ACC112 (cell line): ENCODE data around the gene YEATS2.
"Not testable (repeated sequence)": the region's sequence is repeated elsewhere in the genome, so short reads cannot be mapped to it uniquely, and the experiment has no call there.

ENCODE experiments used
- H2AFZ ChIP-seq: fragments of 200-600 bp; sonication (generic); one replicate; pipeline ENCODE4 v1.6.0; 2017; ENCODE audit warnings: antibody characterized with exemption, low read length; ENCODE audit not compliant: unreplicated experiment
- H3K27ac ChIP-seq: fragments of 200-600 bp; sonication (generic); 2 replicates; pipeline ENCODE4 v1.5.1; 2014; ENCODE audit warnings: low read depth, mild to moderate bottlenecking, antibody characterized with exemption, low read length, moderate library complexity
- H3K27me3 ChIP-seq: fragments of 200-600 bp; sonication (generic); 2 replicates; pipeline ENCODE4 v1.6.1; 2014; ENCODE audit warnings: mild to moderate bottlenecking, antibody characterized with exemption, low read length, moderate library complexity, mixed read lengths; ENCODE audit not compliant: insufficient read depth
- H3K36me3 ChIP-seq: fragments of 200-600 bp; sonication (generic); 2 replicates; pipeline ENCODE4 v1.6.1; 2016; ENCODE audit warnings: mild to moderate bottlenecking, antibody characterized with exemption, low read length, moderate library complexity, mixed read lengths; ENCODE audit not compliant: insufficient read depth
- H3K4me1 ChIP-seq: fragments of 200-600 bp; sonication (generic); one replicate; pipeline ENCODE4 v1.6.1; 2016; ENCODE audit warnings: low read length, mixed read lengths; ENCODE audit not compliant: insufficient read depth, unreplicated experiment, control insufficient read depth
- H3K4me3 ChIP-seq: fragments of 200-600 bp; sonication (generic); 2 replicates; pipeline ENCODE4 v1.5.1; 2014; ENCODE audit warnings: mild to moderate bottlenecking, low read depth, low read length
- H3K79me2 ChIP-seq: fragments of 200-600 bp; sonication (generic); one replicate; pipeline ENCODE4 v1.6.0; 2016; ENCODE audit warnings: low read length; ENCODE audit not compliant: control insufficient read depth, unreplicated experiment, insufficient read depth

The YEATS2 gene

DNA sequence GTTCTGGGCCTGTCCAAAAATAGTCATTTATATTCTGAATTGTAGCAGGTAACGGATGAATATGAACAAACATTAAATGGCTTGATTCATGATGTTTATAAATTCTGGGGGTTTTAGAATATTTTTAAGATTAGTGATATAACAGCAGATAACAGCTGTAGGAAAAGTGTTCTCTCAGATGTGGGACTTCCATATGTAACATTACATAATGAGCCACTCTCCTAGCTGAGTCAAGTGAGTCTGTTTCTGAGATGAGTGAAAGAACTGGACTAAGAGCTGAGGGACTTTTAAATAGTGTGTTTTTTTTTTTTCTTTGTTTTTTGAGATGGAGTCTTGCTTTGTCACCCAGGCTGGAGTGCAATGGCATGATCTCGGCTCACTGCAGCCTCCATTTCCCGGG, 13.9 kb downstream of the YEATS2 start:
- peaks cover 4% of the 10 kb centered on the region; the same call in 1 of the 2 replicates for H3K36me3 ChIP-seq
- peaks cover 83% of the 10 kb centered on the region for H3K79me2 ChIP-seq
- H3K4me1 ChIP-seq, result peaks cover 2% of the 10 kb centered on the region
- H3K27ac ChIP-seq, result no peak overlapping the region
- H3K4me3 ChIP-seq, result no peak overlapping the region
- H3K27me3 ChIP-seq, result no peaks in the 10 kb centered on the region
- H2AFZ ChIP-seq, result no peak overlapping the region

- Histone ChIP-seq H2AFZ (no peak overlapping the region), H3K27ac (no peak overlapping the region), H3K36me3 (peaks cover 26% of the 10 kb centered on the region), H3K27me3 (no peaks in the 10 kb centered on the region), H3K79me2 (peaks cover 64% of the 10 kb centered on the region), H3K4me3 (no peak overlapping the region), H3K4me1 (no peaks in the 10 kb centered on the region)
These were observed 17.0 kb downstream of the YEATS2 start for GRCh38 chr3:183714622-183715021.

- no peaks in the 10 kb centered on the region for H3K27me3 ChIP-seq
- H3K27ac ChIP-seq, result no peak overlapping the region
- no peak overlapping the region for H3K4me3 ChIP-seq
- H3K36me3 ChIP-seq, result peaks cover 46% of the 10 kb centered on the region
- no peaks in the 10 kb centered on the region for H3K4me1 ChIP-seq
- no peak overlapping the region for H2AFZ ChIP-seq
- H3K79me2 ChIP-seq, result peaks cover 44% of the 10 kb centered on the region
These were observed 20.4 kb downstream of the YEATS2 start for GRCh38 chr3:183718012-183718411.

GRCh38 chr3:183725387-183725786, 27.8 kb downstream of the YEATS2 start:
- no peaks in the 10 kb centered on the region for H3K4me1 ChIP-seq
- H3K79me2 ChIP-seq, result peaks cover 20% of the 10 kb centered on the region
- no peaks in the 10 kb centered on the region for H3K27me3 ChIP-seq
- H3K4me3 ChIP-seq, result no peak overlapping the region
- H2AFZ ChIP-seq, result no peak overlapping the region
- H3K36me3 ChIP-seq, result peaks cover 67% of the 10 kb centered on the region
- H3K27ac ChIP-seq, result no peak overlapping the region

- Histone ChIP-seq H3K27me3 (no peaks in the 10 kb centered on the region), H3K4me1 (no peaks in the 10 kb centered on the region), H3K36me3 (peaks cover 62% of the 10 kb centered on the region), H3K4me3 (no peak overlapping the region), H3K79me2 (peaks cover 15% of the 10 kb centered on the region), H3K27ac (no peak overlapping the region), H2AFZ (no peak overlapping the region)
These were observed 30.6 kb downstream of the YEATS2 start for GRCh38 chr3:183728204-183728603.

- no peak overlapping the region for H3K4me3 ChIP-seq
- peaks cover 20% of the 10 kb centered on the region for H3K79me2 ChIP-seq
- no peak overlapping the region for H3K27ac ChIP-seq
- no peaks in the 10 kb centered on the region for H3K4me1 ChIP-seq
- no peaks in the 10 kb centered on the region for H3K27me3 ChIP-seq
- H2AFZ ChIP-seq, result no peak overlapping the region
- peaks cover 65% of the 10 kb centered on the region for H3K36me3 ChIP-seq
These were observed 32.8 kb downstream of the YEATS2 start for GRCh38 chr3:183730361-183730760.

DNA sequence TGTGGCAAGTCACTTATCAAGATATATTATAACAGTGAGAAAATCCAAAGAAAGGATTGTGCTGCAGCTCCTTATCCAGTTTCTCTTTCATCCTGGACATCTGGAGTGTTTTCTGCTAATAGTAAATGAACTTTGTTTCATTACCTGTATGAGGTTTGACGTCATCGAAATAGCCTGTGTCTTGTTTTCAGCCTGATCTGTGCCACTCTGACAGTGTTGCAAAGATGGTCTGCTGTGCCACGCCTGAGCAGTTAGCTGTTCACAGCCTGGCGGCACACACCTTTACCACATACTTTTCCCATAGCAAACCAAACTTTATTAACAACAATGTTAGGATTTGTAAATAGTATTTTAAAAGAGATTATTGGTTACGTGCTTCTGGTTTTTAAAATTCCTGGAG, 34.0 kb downstream of the YEATS2 start:
- H3K4me3 ChIP-seq, result no peak overlapping the region
- H2AFZ ChIP-seq, result no peak overlapping the region
- peaks cover 64% of the 10 kb centered on the region for H3K36me3 ChIP-seq
- no peak overlapping the region for H3K27ac ChIP-seq
- H3K4me1 ChIP-seq, result no peaks in the 10 kb centered on the region
- H3K79me2 ChIP-seq, result peaks cover 16% of the 10 kb centered on the region
- no peaks in the 10 kb centered on the region for H3K27me3 ChIP-seq

DNA sequence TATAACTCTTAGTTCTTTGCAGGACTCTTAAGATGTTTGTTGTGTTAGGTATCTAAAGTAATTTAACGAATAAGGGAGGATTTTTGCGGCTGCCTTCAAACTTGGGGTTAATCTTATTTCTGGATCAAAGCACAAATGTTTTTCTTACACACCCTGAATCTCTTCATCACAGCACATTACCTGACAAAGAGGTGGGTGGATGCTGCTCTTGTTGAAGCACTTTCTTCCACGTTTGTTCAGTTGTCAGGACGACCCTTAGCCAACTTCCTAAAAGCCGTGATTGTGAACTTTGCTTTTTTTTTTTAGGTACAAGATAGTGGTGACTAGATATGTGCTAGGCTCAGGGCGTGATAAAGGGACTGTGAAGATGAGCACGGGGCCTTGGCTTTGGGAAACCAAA, 36.0 kb downstream of the YEATS2 start:
- H3K36me3 ChIP-seq, result peaks cover 60% of the 10 kb centered on the region
- no peaks in the 10 kb centered on the region for H3K27me3 ChIP-seq
- H3K27ac ChIP-seq, result no peak overlapping the region
- H2AFZ ChIP-seq, result no peak overlapping the region
- no peaks in the 10 kb centered on the region for H3K4me1 ChIP-seq
- H3K79me2 ChIP-seq, result peaks cover 11% of the 10 kb centered on the region
- no peak overlapping the region for H3K4me3 ChIP-seq

- Histone ChIP-seq H3K4me1 (no peaks in the 10 kb centered on the region), H3K4me3 (no peak overlapping the region), H2AFZ (no peak overlapping the region), H3K27ac (no peak overlapping the region), H3K36me3 (peaks cover 57% of the 10 kb centered on the region), H3K79me2 (peaks cover 11% of the 10 kb centered on the region), H3K27me3 (no peaks in the 10 kb centered on the region)
These were observed 37.3 kb downstream of the YEATS2 start for GRCh38 chr3:183734750-183735494.

- Histone ChIP-seq H3K79me2 (peaks cover 9% of the 10 kb centered on the region), H3K4me1 (no peaks in the 10 kb centered on the region), H3K4me3 (no peak overlapping the region), H2AFZ (no peak overlapping the region), H3K36me3 (peaks cover 58% of the 10 kb centered on the region), H3K27ac (no peak overlapping the region), H3K27me3 (no peaks in the 10 kb centered on the region)
These were observed 39.5 kb downstream of the YEATS2 start for GRCh38 chr3:183737116-183737515.

DNA sequence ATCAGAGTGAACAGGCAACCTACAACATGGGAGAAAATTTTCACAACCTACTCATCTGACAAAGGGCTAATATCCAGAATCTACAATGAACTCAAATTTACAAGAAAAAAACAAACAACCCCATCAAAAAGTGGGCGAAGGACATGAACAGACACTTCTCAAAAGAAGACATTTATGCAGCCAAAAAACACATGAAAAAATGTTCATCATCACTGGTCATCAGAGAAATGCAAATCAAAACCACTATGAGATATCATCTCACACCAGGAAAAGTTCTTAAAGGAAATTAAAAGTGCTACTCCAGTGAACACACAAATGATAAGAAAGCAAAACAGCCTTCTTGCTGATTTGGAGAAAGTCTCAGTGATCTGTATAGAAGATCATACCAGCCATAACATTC, 42.6 kb downstream of the YEATS2 start:
- H2AFZ ChIP-seq, H3K4me1 ChIP-seq, H3K4me3 ChIP-seq, H3K27me3 ChIP-seq, H3K27ac ChIP-seq, H3K79me2 ChIP-seq: not testable (repeated sequence)
- H3K36me3 ChIP-seq, result peaks cover 43% of the 10 kb centered on the region
